Fibroblast of lung (primary cell): ENCODE data around the gene TSEN15. TPM values are rescaled to one million over a fixed set of nuclear protein-coding genes. Genes with fewer than 3 reads are reported as not detected.
"Not testable (repeated sequence)": the region's sequence is repeated elsewhere in the genome, so short reads cannot be mapped to it uniquely, and the experiment has no call there.

Source experiments
- DNase-seq, 2 donors: peaks; one replicate each; pipeline versions ENCODE4 v3.0.0 to v3.0.0-alpha.2; 2010; ENCODE audit warnings: low read depth in 2 of 2
- H2AFZ ChIP-seq: 2 replicates; pipeline ENCODE4 v1.5.1; 2012; ENCODE audit warnings: low read length, control low read depth, inconsistent platforms
- H3K27ac ChIP-seq: 2 replicates; pipeline ENCODE4 v1.5.1; 2011; ENCODE audit warnings: low read length, control low read depth; ENCODE audit not compliant: insufficient read depth
- H3K27me3 ChIP-seq: 2 replicates; pipeline ENCODE4 v1.5.1; 2011; ENCODE audit warnings: mild to moderate bottlenecking, low read length; ENCODE audit not compliant: control insufficient read depth, insufficient read depth
- H3K36me3 ChIP-seq: 2 replicates; pipeline ENCODE4 v1.5.1; 2011; ENCODE audit warnings: low read length; ENCODE audit not compliant: control insufficient read depth, insufficient read depth
- H3K4me1 ChIP-seq: 2 replicates; pipeline ENCODE4 v1.5.1; 2011; ENCODE audit warnings: low read length; ENCODE audit not compliant: control insufficient read depth, insufficient read depth; ENCODE audit errors: extremely low read depth
- H3K4me2 ChIP-seq: 2 replicates; pipeline ENCODE4 v1.5.1; 2011; ENCODE audit warnings: low read length, control low read depth; ENCODE audit not compliant: insufficient read depth; ENCODE audit errors: extremely low read depth
- H3K4me3 ChIP-seq, 4 experiments: fragments of 200-600 bp in 1 of 4; sonication (generic) in 1 of 4; replicated peaks in 1 of 4; 2 replicates each; pipeline ENCODE4 v1.5.1; 2011 to 2016; ENCODE audit warnings: low read length in 4 of 4, low read depth in 3 of 4, mild to moderate bottlenecking in 3 of 4, control low read depth in 2 of 4, inconsistent platforms in 1 of 4, mixed read lengths in 1 of 4; ENCODE audit not compliant: insufficient read depth in 1 of 4; ENCODE audit errors: control extremely low read depth in 1 of 4
- H3K79me2 ChIP-seq: 2 replicates; pipeline ENCODE4 v1.5.1; 2012; ENCODE audit warnings: mild to moderate bottlenecking, low read length, inconsistent platforms; ENCODE audit not compliant: control insufficient read depth, insufficient read depth
- H3K9ac ChIP-seq: 2 replicates; pipeline ENCODE4 v1.5.1; 2011; ENCODE audit warnings: mild to moderate bottlenecking, low read length, control low read depth; ENCODE audit not compliant: insufficient read depth
- H3K9me3 ChIP-seq: 2 replicates; pipeline ENCODE4 v1.5.1; 2012; ENCODE audit warnings: low read depth, low read length; ENCODE audit not compliant: control insufficient read depth, insufficient read depth
- H4K20me1 ChIP-seq: 2 replicates; pipeline ENCODE4 v1.5.1; 2011; ENCODE audit warnings: low read length; ENCODE audit not compliant: control insufficient read depth, insufficient read depth; ENCODE audit errors: extremely low read depth
- EZH2 ChIP-seq: IDR thresholded peaks from 2 replicates; pipeline ENCODE4 v1.5.1; 2012; ENCODE audit warnings: low read length, control low read depth, mild to moderate bottlenecking; ENCODE audit errors: missing control alignments
- polyA plus RNA-seq, 2 donors: library from polyadenylated mRNA; depleted of rRNA in 1 of 2; stranded (reverse) in 1 of 2; unstranded in 1 of 2; fragments of >200 nt; gene quantifications; 2 replicates each; pipeline ENCODE4 v1.2.1, GENCODE V29; 2011 to 2012; ENCODE audit warnings: missing spikeins in 1 of 2
- total RNA-seq: library from RNA; depleted of rRNA; stranded (reverse); fragments of >200 nt; gene quantifications from 2 replicates; pipeline ENCODE4 v1.2.1, GENCODE V29; 2014
- TF ChIP-seq, protein P1 (sequence below), 2 donors: IDR thresholded peaks in 1 of 2; conservative IDR thresholded peaks in 1 of 2; 1 replicate in 1 of 2; 2 replicates in 1 of 2; pipeline ENCODE4 v1.5.1; 2011 to 2012; ENCODE audit warnings: low read length in 2 of 2, control low read depth in 1 of 2, inconsistent platforms in 1 of 2, low read depth in 1 of 2, mild to moderate bottlenecking in 1 of 2

TSEN15 gene
- total and polyA plus RNA-seq, 2 donors (not counting 1 experiment from before 2014, with no cell fraction given): 53.7 to 74.2 TPM

DNA sequence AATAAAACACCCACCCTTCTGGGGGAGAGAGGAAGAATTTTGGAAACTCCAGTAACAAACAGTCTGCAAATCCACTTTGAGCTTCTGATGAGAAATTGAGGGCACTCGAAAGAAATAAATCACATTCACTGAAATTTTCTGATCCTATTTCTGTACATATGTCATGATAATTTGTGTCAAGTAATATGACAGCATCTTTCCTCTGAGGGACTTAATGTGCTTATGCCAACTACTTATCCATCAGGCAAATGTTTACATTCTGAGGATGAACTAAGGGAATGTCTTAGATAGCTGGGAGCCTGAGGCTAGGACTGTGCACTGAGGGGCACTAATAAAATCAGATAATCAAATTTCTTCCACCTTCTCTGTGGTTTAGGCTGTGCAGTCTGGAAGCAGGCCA is 44.5 kb downstream of the TSEN15 start:
- no peaks in the 10 kb centered on the region for H3K79me2 ChIP-seq
- H3K36me3 ChIP-seq: no peaks in the 10 kb centered on the region
- H3K27ac ChIP-seq: no peak overlapping the region
- no peak for DNase-seq
- TF ChIP-seq EZH2: no peak
- TF ChIP-seq, protein P1, sequence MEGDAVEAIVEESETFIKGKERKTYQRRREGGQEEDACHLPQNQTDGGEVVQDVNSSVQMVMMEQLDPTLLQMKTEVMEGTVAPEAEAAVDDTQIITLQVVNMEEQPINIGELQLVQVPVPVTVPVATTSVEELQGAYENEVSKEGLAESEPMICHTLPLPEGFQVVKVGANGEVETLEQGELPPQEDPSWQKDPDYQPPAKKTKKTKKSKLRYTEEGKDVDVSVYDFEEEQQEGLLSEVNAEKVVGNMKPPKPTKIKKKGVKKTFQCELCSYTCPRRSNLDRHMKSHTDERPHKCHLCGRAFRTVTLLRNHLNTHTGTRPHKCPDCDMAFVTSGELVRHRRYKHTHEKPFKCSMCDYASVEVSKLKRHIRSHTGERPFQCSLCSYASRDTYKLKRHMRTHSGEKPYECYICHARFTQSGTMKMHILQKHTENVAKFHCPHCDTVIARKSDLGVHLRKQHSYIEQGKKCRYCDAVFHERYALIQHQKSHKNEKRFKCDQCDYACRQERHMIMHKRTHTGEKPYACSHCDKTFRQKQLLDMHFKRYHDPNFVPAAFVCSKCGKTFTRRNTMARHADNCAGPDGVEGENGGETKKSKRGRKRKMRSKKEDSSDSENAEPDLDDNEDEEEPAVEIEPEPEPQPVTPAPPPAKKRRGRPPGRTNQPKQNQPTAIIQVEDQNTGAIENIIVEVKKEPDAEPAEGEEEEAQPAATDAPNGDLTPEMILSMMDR (conservative IDR thresholded peaks at IDR 0.05 in 1 of 2, IDR thresholded peaks at IDR 0.05 in 1 of 2; ENCODE audit: low read depth in 1 of 2, low read length in 2 of 2): no peak
- no peaks in the 10 kb centered on the region for H3K9me3 ChIP-seq
- no peak overlapping the region for H2AFZ ChIP-seq
- no peak overlapping the region for H3K4me3 ChIP-seq
- H3K27me3 ChIP-seq: no peaks in the 10 kb centered on the region
- H3K4me1 ChIP-seq: no peaks in the 10 kb centered on the region
- no peak overlapping the region for H3K4me2 ChIP-seq
- H4K20me1 ChIP-seq: no peaks in the 10 kb centered on the region
- no peak overlapping the region for H3K9ac ChIP-seq

DNA sequence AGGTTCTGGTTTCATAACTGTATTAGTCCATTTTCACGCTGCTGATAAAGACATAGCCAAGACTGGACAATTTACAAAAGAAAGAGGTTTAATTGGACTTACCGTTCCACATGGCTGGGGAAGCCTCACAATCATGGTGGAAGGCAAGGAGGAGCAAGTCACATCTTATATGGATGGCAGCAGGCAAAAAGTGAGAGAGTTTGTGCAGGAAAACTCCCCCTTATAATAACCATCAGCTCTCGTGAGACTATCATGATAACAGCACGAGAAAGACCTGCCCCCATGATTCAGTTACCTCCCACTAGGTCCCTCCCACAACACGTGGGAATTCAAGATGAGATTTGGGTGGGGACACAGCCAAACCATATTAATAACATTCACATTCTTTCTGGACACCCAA is 45.0 kb downstream of the TSEN15 start:
- not testable (repeated sequence) for H3K36me3 ChIP-seq, H3K4me2 ChIP-seq, H3K27ac ChIP-seq, H3K9ac ChIP-seq, H3K9me3 ChIP-seq, H4K20me1 ChIP-seq, H3K79me2 ChIP-seq, DNase-seq, H3K27me3 ChIP-seq, H3K4me3 ChIP-seq, H2AFZ ChIP-seq, H3K4me1 ChIP-seq

DNA sequence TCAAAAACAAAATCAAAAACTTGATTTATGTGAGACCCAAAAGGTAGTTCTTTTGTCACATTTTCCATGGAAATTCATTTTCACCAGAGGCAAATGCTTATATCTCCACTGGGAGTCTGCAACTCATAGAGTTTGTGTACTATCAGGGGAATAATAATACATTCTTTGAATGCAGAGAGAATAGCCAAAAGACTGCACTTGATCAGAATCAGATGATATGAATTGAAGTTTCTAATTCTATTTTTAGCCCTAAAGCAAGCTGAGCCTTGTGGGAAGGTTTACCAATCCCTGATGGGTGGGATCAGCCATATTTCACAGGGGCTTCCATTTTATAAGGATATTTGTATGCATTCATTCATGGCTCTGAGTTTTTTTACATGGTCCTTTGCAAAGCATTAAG is 49.6 kb downstream of the TSEN15 start:
- Histone ChIP-seq H4K20me1 (no peaks in the 10 kb centered on the region), H3K79me2 (no peaks in the 10 kb centered on the region), H3K36me3 (no peaks in the 10 kb centered on the region), H3K4me2 (no peak overlapping the region), H2AFZ (no peak overlapping the region), H3K9me3 (no peaks in the 10 kb centered on the region), H3K27ac (no peak overlapping the region), H3K27me3 (no peaks in the 10 kb centered on the region), H3K4me3 (no peak overlapping the region), H3K4me1 (no peaks in the 10 kb centered on the region), H3K9ac (no peak overlapping the region)
- DNase-seq: no peak
- TF ChIP-seq EZH2: no peak
- TF ChIP-seq, protein P1 (conservative IDR thresholded peaks at IDR 0.05 in 1 of 2, IDR thresholded peaks at IDR 0.05 in 1 of 2; ENCODE audit: low read depth in 1 of 2, low read length in 2 of 2): no peak

DNA sequence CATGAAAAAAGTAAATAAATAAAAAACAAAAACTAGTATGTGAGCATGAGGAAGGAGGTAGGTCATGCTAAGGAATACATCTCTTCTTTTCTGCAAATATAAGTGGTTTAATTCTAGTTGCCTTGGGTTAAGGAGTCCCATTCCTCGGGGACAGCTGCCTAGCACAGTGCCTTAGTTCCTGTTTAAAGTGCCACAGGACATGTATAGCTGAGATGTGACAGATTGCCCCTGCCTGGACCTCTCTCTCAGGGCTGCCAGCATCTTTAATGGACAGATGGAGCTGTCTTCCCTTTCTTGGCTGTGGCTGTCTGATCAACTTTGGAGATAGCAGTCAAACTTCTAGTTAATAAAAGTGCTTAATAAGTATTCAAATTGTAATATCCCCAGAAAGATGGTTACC is 50.0 kb downstream of the TSEN15 start:
- Histone ChIP-seq H2AFZ (no peak overlapping the region), H3K4me3 (no peak overlapping the region), H3K9ac (no peak overlapping the region), H3K36me3 (no peaks in the 10 kb centered on the region), H3K4me1 (no peaks in the 10 kb centered on the region), H4K20me1 (no peaks in the 10 kb centered on the region), H3K79me2 (no peaks in the 10 kb centered on the region), H3K27ac (no peak overlapping the region), H3K9me3 (no peaks in the 10 kb centered on the region), H3K27me3 (no peaks in the 10 kb centered on the region), H3K4me2 (no peak overlapping the region)
- no peak for TF ChIP-seq EZH2
- TF ChIP-seq, protein P1 (conservative IDR thresholded peaks at IDR 0.05 in 1 of 2, IDR thresholded peaks at IDR 0.05 in 1 of 2; ENCODE audit: low read depth in 1 of 2, low read length in 2 of 2): no peak
- DNase-seq: no peak
